Choroid plexus epithelial cell (primary cell): Measurements from ENCODE around the gene PIK3R6.

Experiments used
- DNase-seq: peaks from one replicate; pipeline ENCODE4 v3.0.0-alpha.2; 2010; ENCODE audit warnings: low read depth
- H3K4me3 ChIP-seq: 2 replicates; pipeline ENCODE4 v1.5.1; 2011; ENCODE audit warnings: low read depth, mild to moderate bottlenecking, control low read depth, low read length, moderate library complexity
- TF ChIP-seq, protein P1 (sequence below): conservative IDR thresholded peaks from 2 replicates; pipeline ENCODE4 v1.5.1; 2011; ENCODE audit warnings: low read depth, mild to moderate bottlenecking, control low read depth, inconsistent platforms, low read length, moderate library complexity

The PIK3R6 gene

DNA sequence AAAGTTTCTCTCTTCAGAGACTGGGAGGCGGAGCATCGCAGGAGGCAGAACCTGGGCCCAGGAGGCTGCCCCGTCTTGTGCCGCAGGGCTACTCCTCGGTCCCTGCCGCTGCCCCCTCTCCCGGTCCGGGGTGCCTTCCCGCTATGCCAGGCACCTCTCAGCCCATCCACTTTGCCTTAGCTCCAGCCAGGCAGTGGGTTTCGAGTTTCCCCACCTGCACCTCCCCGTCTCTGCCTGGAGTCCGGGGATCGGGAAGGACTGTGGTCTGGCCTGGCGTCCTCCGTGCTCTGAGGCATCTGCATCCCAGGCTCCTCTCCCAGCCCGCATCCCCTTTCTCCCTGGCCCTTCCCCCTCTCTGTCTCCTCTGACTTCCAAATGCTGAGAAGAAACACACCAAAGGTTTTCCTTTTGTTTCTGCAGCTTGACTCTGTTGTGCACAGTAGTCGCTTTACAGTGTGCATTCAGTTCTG is 26.8 kb upstream of the PIK3R6 start:
- TF ChIP-seq, protein P1, sequence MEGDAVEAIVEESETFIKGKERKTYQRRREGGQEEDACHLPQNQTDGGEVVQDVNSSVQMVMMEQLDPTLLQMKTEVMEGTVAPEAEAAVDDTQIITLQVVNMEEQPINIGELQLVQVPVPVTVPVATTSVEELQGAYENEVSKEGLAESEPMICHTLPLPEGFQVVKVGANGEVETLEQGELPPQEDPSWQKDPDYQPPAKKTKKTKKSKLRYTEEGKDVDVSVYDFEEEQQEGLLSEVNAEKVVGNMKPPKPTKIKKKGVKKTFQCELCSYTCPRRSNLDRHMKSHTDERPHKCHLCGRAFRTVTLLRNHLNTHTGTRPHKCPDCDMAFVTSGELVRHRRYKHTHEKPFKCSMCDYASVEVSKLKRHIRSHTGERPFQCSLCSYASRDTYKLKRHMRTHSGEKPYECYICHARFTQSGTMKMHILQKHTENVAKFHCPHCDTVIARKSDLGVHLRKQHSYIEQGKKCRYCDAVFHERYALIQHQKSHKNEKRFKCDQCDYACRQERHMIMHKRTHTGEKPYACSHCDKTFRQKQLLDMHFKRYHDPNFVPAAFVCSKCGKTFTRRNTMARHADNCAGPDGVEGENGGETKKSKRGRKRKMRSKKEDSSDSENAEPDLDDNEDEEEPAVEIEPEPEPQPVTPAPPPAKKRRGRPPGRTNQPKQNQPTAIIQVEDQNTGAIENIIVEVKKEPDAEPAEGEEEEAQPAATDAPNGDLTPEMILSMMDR: no peak
- H3K4me3 ChIP-seq: no peak overlapping the region
- no peak for DNase-seq

GRCh38 chr17:8893621-8894201 is 26.2 kb upstream of the PIK3R6 start:
- no peak for DNase-seq
- TF ChIP-seq, protein P1: no peak
- no peak overlapping the region for H3K4me3 ChIP-seq

DNA sequence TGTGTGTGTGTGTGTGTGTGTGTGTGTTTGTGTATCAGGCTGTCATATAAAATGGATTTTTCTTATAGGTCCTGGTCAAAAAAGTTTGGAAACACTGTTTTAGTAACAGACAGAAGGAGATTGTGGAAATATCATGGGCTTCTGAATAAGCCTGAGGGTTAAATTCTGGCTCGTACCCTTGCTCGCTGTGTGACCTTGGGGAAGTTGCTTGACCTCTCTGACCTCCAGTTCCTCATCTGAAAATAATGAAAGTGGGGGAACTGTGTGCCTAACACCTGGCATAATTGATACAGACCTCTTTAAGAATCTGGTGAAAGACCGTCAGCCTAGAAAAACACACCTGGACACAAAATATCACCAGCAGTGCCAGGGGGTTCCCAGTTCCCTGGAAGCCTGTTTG is 25.6 kb upstream of the PIK3R6 start:
- H3K4me3 ChIP-seq: no peak overlapping the region
- DNase-seq: no peak
- TF ChIP-seq, protein P1: no peak

GRCh38 chr17:8892338-8892690 is 24.8 kb upstream of the PIK3R6 start:
- H3K4me3 ChIP-seq: no peak overlapping the region
- TF ChIP-seq, protein P1: no peak
- DNase-seq: no peak

DNA sequence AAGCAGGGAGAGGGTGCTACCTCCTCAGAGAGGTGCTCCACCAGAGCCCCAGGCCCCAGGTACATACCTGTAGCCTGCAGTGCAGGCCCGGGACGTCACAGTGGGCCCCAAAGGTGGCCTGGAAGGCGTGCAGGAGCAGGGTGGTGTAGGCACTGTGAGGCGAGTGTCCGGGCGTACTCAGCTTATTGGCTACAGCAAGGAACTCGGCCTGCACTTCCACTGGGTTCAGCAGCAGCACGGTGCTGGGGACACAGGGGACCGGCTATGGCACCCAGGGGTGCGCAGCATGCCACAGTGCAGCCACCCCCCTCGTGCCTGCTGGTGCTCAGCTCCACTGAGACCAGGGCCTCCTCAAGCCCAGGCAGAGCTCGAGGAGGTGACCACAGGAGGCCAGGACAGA is 23.2 kb upstream of the PIK3R6 start:
- DNase-seq: no peak
- H3K4me3 ChIP-seq: no peak overlapping the region
- TF ChIP-seq, protein P1: no peak

GRCh38 chr17:8889458-8890210 is 22.2 kb upstream of the PIK3R6 start:
- TF ChIP-seq, protein P1: no peak
- DNase-seq: no peak
- no peak overlapping the region for H3K4me3 ChIP-seq
